ENCODE measurements around the gene KBTBD2. TPM values are rescaled to one million over a fixed set of nuclear protein-coding genes. Genes with fewer than 3 reads are reported as not detected.

Gene KBTBD2
- total and polyA plus RNA-seq, 2 donors (not counting 3 experiments of a cell fraction or from before 2014, with no cell fraction given) = 24.8 to 36.6 TPM

DNA sequence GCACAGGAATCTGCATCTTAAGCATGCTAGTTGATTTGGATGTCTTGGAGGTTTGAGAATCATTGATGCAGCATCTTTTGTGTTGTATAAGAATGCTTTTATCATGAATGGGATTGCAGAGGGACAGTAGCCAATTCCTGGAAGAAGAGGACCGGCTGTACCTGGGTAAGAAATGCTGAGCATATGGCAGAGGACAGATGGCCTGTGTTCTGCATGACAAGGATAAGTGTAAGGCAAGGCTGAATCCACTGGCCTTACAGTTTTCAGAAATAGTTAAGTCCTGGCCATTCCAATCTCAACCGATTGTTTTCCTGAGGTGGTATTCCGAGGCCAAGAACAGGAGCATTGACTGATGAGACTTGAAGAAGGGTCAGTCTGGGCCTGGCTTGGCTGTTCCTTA lies 24.4 kb upstream of the KBTBD2 start:
- no peak overlapping the region for H3K27ac ChIP-seq (ENCODE audit: insufficient read depth, low read depth, low read length)
- H3K4me1 ChIP-seq (ENCODE audit: control insufficient read depth, extremely low read depth, insufficient read depth, low read length) = no peaks in the 10 kb centered on the region
- intact Hi-C loops (cut with micrococcal nuclease) = no loop called here
- ChIA-PET CTCF (no interaction called here), POLR2A (no interaction called here)
- H3K79me2 ChIP-seq (ENCODE audit: control insufficient read depth, insufficient read depth, low read length) = no peaks in the 10 kb centered on the region
- dilution Hi-C loops (cut with MboI; ENCODE audit: extremely low pct_ligation_motif_present, low sequenced_read_pairs) = no loop called here
- TF ChIP-seq EZH2 (IDR thresholded peaks at IDR 0.05; ENCODE audit: borderline replicate concordance, low read depth, low read length, severe bottlenecking) = no peak
- TF ChIP-seq POLR2AphosphoS5 (IDR thresholded peaks at IDR 0.05; ENCODE audit: insufficient read depth, low read depth, low read length) = no peak
- TF ChIP-seq, protein P1, sequence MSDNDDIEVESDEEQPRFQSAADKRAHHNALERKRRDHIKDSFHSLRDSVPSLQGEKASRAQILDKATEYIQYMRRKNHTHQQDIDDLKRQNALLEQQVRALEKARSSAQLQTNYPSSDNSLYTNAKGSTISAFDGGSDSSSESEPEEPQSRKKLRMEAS (IDR thresholded peaks at IDR 0.05; ENCODE audit: insufficient read depth, insufficient read length) = no peak
- BruUV-seq (replicated peaks) = no TSS peak
- no peaks in the 10 kb centered on the region for H4K20me1 ChIP-seq (replicated peaks; ENCODE audit: control insufficient read depth, extremely low read depth, insufficient read depth, low read length)
- H3K9ac ChIP-seq (replicated peaks; ENCODE audit: extremely low read depth, insufficient read depth, low read length) = no peak overlapping the region
- peaks cover 2 to 11% of the 10 kb centered on the region in 2 experiments for H3K36me3 ChIP-seq (ENCODE audit: control insufficient read depth in 2 of 2, extremely low read depth in 1 of 2, insufficient read depth in 2 of 2, low read length in 2 of 2)
- H2AFZ ChIP-seq (ENCODE audit: low read depth, low read length) = no peak overlapping the region
- H3K4me3 ChIP-seq (replicated peaks in 1 of 3; ENCODE audit: insufficient read depth in 1 of 3, low read depth in 1 of 3, low read length in 3 of 3) = no peak overlapping the region
- DNase-seq (ENCODE audit: low read depth, low spot score) (no peak), FAIRE-seq (no peak)
- no peaks in the 10 kb centered on the region for H3K9me3 ChIP-seq (replicated peaks; ENCODE audit: control insufficient read depth, insufficient read depth, low read length)
- no peak overlapping the region for H3K4me2 ChIP-seq (ENCODE audit: insufficient read depth, low read length)
- no peaks in the 10 kb centered on the region for H3K9me1 ChIP-seq (replicated peaks; ENCODE audit: control insufficient read depth, extremely low read depth, insufficient read depth, low read length)
- no peaks in the 10 kb centered on the region for H3K27me3 ChIP-seq (ENCODE audit: control insufficient read depth in 2 of 2, insufficient read depth in 2 of 2, low read length in 2 of 2)

DNA sequence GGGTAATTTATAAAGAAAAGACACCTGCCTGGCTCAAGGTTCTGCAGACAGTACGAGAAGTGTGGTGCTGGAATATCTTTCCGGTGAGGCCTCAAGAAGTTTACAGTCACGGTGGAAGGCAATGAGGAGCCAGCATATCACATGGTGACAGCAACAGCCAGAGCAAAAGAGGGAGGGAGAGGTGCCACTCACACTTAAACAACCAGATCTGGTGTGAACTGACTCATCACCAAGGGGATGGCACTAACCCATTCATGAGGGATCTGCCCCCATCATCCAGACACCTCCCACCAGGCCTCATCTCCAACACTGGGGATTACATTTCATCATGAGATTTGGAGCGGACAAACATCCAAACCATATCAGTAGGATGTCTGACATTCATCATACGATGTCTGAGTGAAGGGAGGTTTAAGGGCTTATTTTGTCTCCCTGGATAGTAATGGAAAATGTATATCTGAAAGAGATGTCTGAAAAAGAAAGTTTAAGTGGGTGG lies 23.5 kb upstream of the KBTBD2 start:
- Histone ChIP-seq H4K20me1 (replicated peaks; ENCODE audit: control insufficient read depth, extremely low read depth, insufficient read depth, low read length) (no peaks in the 10 kb centered on the region), H3K9me3 (replicated peaks; ENCODE audit: control insufficient read depth, insufficient read depth, low read length) (no peaks in the 10 kb centered on the region), H3K36me3 (ENCODE audit: control insufficient read depth in 2 of 2, extremely low read depth in 1 of 2, insufficient read depth in 2 of 2, low read length in 2 of 2) (peaks cover 2 to 11% of the 10 kb centered on the region in 2 experiments), H3K4me1 (ENCODE audit: control insufficient read depth, extremely low read depth, insufficient read depth, low read length) (no peaks in the 10 kb centered on the region), H3K79me2 (ENCODE audit: control insufficient read depth, insufficient read depth, low read length) (no peaks in the 10 kb centered on the region), H3K9ac (replicated peaks; ENCODE audit: extremely low read depth, insufficient read depth, low read length) (no peak overlapping the region), H2AFZ (ENCODE audit: low read depth, low read length) (no peak overlapping the region), H3K4me3 (replicated peaks in 1 of 3; ENCODE audit: insufficient read depth in 1 of 3, low read depth in 1 of 3, low read length in 3 of 3) (no peak overlapping the region), H3K4me2 (ENCODE audit: insufficient read depth, low read length) (no peak overlapping the region), H3K9me1 (replicated peaks; ENCODE audit: control insufficient read depth, extremely low read depth, insufficient read depth, low read length) (no peaks in the 10 kb centered on the region), H3K27me3 (ENCODE audit: control insufficient read depth in 2 of 2, insufficient read depth in 2 of 2, low read length in 2 of 2) (no peaks in the 10 kb centered on the region), H3K27ac (ENCODE audit: insufficient read depth, low read depth, low read length) (no peak overlapping the region)
- FAIRE-seq (no peak), DNase-seq (ENCODE audit: low read depth, low spot score) (no peak)
- intact Hi-C loops (cut with micrococcal nuclease) = no loop called here
- ChIA-PET POLR2A (no interaction called here), CTCF (interaction anchor here (1.3 kb wide), 1 partner anchor 115 kb away, joined by 3 read pairs; no protein-coding TSS in a partner anchor)
- dilution Hi-C loops (cut with MboI; ENCODE audit: extremely low pct_ligation_motif_present, low sequenced_read_pairs) = no loop called here
- no peak for TF ChIP-seq POLR2A (IDR thresholded peaks at IDR 0.05; ENCODE audit: low read depth, low read length)
- TF ChIP-seq JUN (IDR thresholded peaks at IDR 0.05; ENCODE audit: borderline replicate concordance, insufficient read depth, insufficient read length, low read depth) = no peak
- TF ChIP-seq MYC (IDR thresholded peaks at IDR 0.05; ENCODE audit: low read depth, low read length) = no peak
- no peak for TF ChIP-seq FOS (IDR thresholded peaks at IDR 0.05; ENCODE audit: borderline replicate concordance, insufficient read depth, low read length)
- TF ChIP-seq POLR2AphosphoS5 (IDR thresholded peaks at IDR 0.05; ENCODE audit: insufficient read depth, low read depth, low read length) = no peak
- TF ChIP-seq GATA2 (IDR thresholded peaks at IDR 0.05; ENCODE audit: insufficient read depth, insufficient read length, low read depth, low read length) = no peak
- TF ChIP-seq, protein P1 (IDR thresholded peaks at IDR 0.05; ENCODE audit: insufficient read depth, insufficient read length) = no peak
- TF ChIP-seq, protein P2, sequence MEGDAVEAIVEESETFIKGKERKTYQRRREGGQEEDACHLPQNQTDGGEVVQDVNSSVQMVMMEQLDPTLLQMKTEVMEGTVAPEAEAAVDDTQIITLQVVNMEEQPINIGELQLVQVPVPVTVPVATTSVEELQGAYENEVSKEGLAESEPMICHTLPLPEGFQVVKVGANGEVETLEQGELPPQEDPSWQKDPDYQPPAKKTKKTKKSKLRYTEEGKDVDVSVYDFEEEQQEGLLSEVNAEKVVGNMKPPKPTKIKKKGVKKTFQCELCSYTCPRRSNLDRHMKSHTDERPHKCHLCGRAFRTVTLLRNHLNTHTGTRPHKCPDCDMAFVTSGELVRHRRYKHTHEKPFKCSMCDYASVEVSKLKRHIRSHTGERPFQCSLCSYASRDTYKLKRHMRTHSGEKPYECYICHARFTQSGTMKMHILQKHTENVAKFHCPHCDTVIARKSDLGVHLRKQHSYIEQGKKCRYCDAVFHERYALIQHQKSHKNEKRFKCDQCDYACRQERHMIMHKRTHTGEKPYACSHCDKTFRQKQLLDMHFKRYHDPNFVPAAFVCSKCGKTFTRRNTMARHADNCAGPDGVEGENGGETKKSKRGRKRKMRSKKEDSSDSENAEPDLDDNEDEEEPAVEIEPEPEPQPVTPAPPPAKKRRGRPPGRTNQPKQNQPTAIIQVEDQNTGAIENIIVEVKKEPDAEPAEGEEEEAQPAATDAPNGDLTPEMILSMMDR (IDR thresholded peaks at IDR 0.05; ENCODE audit: extremely low read depth in 1 of 2, insufficient read depth in 1 of 2, low read depth in 1 of 2, low read length in 2 of 2) = no peak
- TF ChIP-seq EZH2 (IDR thresholded peaks at IDR 0.05; ENCODE audit: borderline replicate concordance, low read depth, low read length, severe bottlenecking) = no peak
- no TSS peak for BruUV-seq (replicated peaks)

All from endothelial cell of umbilical vein (primary cell).